Stimulated activated naive CD4-positive, alpha-beta T cell treated with Interleukin-2 at 50 U/mL for 16 hours (primary cell): ENCODE data around the gene ZNF611.
"Not testable (repeated sequence)": the region's sequence is repeated elsewhere in the genome, so short reads cannot be mapped to it uniquely, and the experiment has no call there.

Source experiments
- DNase-seq: peaks from one replicate; lab custom pipeline; 2025; lab: John Stamatoyannopoulos, UW

Gene ZNF611

GRCh38 chr19:52679598-52679997 lies 55.2 kb downstream of the ZNF611 start:
- DNase-seq, result no peak

- DNase-seq, result not testable (repeated sequence)
Measured at GRCh38 chr19:52675239-52675638, 59.6 kb downstream of the ZNF611 start.

- no peak for DNase-seq
Measured at GRCh38 chr19:52673014-52673413, 61.8 kb downstream of the ZNF611 start.

- DNase-seq, result no peak
Measured at GRCh38 chr19:52670046-52670445, 64.8 kb downstream of the ZNF611 start.

GRCh38 chr19:52669586-52669985 lies 65.3 kb downstream of the ZNF611 start:
- no peak for DNase-seq

GRCh38 chr19:52667972-52668371 lies 66.9 kb downstream of the ZNF611 start:
- no peak for DNase-seq

GRCh38 chr19:52666506-52666905 lies 68.3 kb downstream of the ZNF611 start:
- DNase-seq, result no peak

- no peak for DNase-seq
Measured at GRCh38 chr19:52665529-52665928, 69.3 kb downstream of the ZNF611 start.

- no peak for DNase-seq
Measured at GRCh38 chr19:52665027-52665426, 69.8 kb downstream of the ZNF611 start.

- DNase-seq, result no peak
Measured at GRCh38 chr19:52664461-52664860, 70.4 kb downstream of the ZNF611 start.

- no peak for DNase-seq
Measured at GRCh38 chr19:52662631-52663030, 72.2 kb downstream of the ZNF611 start.

GRCh38 chr19:52660981-52661380 lies 73.9 kb downstream of the ZNF611 start:
- DNase-seq, result no peak

- DNase-seq, result no peak
Measured at GRCh38 chr19:52659013-52659412, 75.8 kb downstream of the ZNF611 start.

GRCh38 chr19:52658595-52658994 lies 76.2 kb downstream of the ZNF611 start:
- DNase-seq, result no peak

- DNase-seq, result no peak
Measured at GRCh38 chr19:52653161-52653560, 81.7 kb downstream of the ZNF611 start.
